Bronchial epithelial cell (primary cell): ENCODE data around the gene PAEP. TPM values are rescaled to one million over a fixed set of nuclear protein-coding genes. Genes with fewer than 3 reads are reported as not detected.

Source experiments
- DNase-seq: peaks from one replicate; pipeline ENCODE4 v3.0.0-alpha.2; 2010; ENCODE audit warnings: low read depth
- FAIRE-seq: peaks from 2 replicates; lab custom pipeline; 2011; peaks lifted over from hg19 to GRCh38; lab: Jason Lieb, UNC
- H3K27me3 ChIP-seq: 2 replicates; pipeline ENCODE4 v1.5.1; 2011; ENCODE audit warnings: low read length; ENCODE audit not compliant: control insufficient read depth, insufficient read depth
- H3K36me3 ChIP-seq: 2 replicates; pipeline ENCODE4 v1.5.1; 2011; ENCODE audit warnings: low read length; ENCODE audit not compliant: control insufficient read depth, insufficient read depth
- H3K4me3 ChIP-seq: 2 replicates; pipeline ENCODE4 v1.5.1; 2011; ENCODE audit warnings: mild to moderate bottlenecking, low read depth, low read length, control low read depth
- total RNA-seq: library from RNA; depleted of rRNA; stranded (reverse); fragments of >200 nt; gene quantifications from 2 replicates; pipeline ENCODE4 v1.2.1, GENCODE V29; 2014
- TF ChIP-seq, protein P1 (sequence below): IDR thresholded peaks from 2 replicates; pipeline ENCODE4 v1.5.1; 2011; ENCODE audit warnings: mild to moderate bottlenecking, moderate library complexity, low read length, control low read depth, inconsistent platforms; ENCODE audit not compliant: insufficient read depth, severe bottlenecking

The PAEP gene
- total RNA-seq, 1 donor from 2014 or later = not detected

GRCh38 chr9:135612437-135612836, 50.9 kb downstream of the PAEP start:
- Histone ChIP-seq H3K4me3 (no peak overlapping the region), H3K27me3 (no peaks in the 10 kb centered on the region), H3K36me3 (no peaks in the 10 kb centered on the region)
- DNase-seq = no peak
- TF ChIP-seq, protein P1, sequence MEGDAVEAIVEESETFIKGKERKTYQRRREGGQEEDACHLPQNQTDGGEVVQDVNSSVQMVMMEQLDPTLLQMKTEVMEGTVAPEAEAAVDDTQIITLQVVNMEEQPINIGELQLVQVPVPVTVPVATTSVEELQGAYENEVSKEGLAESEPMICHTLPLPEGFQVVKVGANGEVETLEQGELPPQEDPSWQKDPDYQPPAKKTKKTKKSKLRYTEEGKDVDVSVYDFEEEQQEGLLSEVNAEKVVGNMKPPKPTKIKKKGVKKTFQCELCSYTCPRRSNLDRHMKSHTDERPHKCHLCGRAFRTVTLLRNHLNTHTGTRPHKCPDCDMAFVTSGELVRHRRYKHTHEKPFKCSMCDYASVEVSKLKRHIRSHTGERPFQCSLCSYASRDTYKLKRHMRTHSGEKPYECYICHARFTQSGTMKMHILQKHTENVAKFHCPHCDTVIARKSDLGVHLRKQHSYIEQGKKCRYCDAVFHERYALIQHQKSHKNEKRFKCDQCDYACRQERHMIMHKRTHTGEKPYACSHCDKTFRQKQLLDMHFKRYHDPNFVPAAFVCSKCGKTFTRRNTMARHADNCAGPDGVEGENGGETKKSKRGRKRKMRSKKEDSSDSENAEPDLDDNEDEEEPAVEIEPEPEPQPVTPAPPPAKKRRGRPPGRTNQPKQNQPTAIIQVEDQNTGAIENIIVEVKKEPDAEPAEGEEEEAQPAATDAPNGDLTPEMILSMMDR = no peak
- FAIRE-seq = no peak

GRCh38 chr9:135612981-135613910, 51.7 kb downstream of the PAEP start:
- Histone ChIP-seq H3K27me3 (no peaks in the 10 kb centered on the region), H3K4me3 (no peak overlapping the region), H3K36me3 (no peaks in the 10 kb centered on the region)
- TF ChIP-seq, protein P1 = no peak
- FAIRE-seq (no peak), DNase-seq (no peak)

- TF ChIP-seq, protein P1 = no peak
- FAIRE-seq = no peak
- Histone ChIP-seq H3K36me3 (no peaks in the 10 kb centered on the region), H3K4me3 (no peak overlapping the region), H3K27me3 (no peaks in the 10 kb centered on the region)
- no peak for DNase-seq
Observed at GRCh38 chr9:135613946-135614805, 52.6 kb downstream of the PAEP start.

DNA sequence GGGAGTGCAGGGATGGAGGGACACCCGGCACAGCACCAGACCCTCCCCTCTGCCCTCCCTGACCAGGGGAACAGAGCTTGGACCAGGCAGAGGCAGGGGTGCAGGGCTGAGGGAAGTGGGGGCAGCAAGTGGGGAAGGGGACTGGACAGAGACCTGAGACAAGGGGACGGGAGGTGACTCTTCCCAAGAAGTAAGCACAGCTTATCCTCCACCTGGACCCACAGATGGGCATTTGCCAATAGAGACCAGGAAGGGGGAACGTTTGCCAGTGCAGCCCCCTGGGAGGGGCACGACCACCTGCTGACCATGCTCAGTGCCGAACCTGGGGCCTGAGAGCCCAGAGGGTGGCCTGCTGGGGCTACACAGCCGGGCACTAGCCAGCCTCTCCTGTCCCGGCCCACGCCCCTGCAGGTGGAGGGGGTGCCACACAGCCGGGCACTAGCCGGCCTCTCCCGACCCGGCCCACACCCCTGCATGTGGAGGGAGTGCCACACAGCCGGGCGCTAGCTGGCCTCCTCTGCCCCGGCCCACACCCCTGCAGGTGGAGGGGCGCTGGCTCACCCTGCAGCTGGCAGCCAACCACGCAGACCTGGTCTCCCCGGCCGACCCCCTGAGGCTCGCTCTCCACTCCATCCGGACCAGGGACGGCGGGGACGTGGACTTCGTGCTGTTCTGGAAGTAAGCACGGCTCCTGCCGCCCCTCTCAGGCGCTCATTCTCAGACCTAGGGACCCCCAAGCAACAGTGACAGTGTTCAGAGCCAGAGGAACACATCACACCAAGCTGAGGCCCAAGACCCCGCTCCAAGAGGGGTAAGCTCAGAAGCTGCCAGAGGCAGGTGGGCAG, 53.5 kb downstream of the PAEP start:
- Histone ChIP-seq H3K4me3 (no peak overlapping the region), H3K36me3 (no peaks in the 10 kb centered on the region), H3K27me3 (no peaks in the 10 kb centered on the region)
- FAIRE-seq = no peak
- no peak for DNase-seq
- TF ChIP-seq, protein P1 = no peak
